ENCODE data around the gene TRAPPC8.

- TF ChIP-seq CTCF (IDR thresholded peaks at IDR 0.05) (no peak), POLR2A (IDR thresholded peaks at IDR 0.05) (no peak)
These were observed 33.3 kb upstream of the TRAPPC8 start for GRCh38 chr18:31976242-31976641.

Measured in tibial nerve (tissue), 3 donors.